Measurements from ENCODE around the gene COBLL1. TPM values are rescaled to one million over a fixed set of nuclear protein-coding genes. Genes with fewer than 3 reads are reported as not detected.
"Not testable (repeated sequence)": the region's sequence is repeated elsewhere in the genome, so short reads cannot be mapped to it uniquely, and the experiment has no call there.

The COBLL1 gene
- total RNA-seq, 1 donor from 2014 or later = 4.4 TPM

DNA sequence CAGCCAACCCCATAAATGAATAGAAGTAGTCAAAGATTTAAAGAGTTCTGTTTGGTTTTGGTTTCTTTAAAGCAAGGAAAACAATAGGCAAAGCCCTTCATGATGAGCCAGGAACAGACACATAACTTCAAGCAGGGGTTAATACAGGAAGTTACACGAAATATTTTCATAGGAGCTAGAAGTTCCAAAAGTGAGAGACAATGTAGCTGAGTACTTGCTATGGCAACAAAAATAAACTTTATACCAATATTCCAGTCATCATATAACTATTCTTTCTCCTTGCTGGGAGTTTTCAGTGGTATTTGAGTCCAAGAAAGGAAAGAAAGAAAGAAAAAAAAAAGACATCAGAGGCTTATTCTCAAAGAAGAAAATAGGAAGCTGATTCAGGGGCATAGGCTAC lies 56.2 kb downstream of the COBLL1 start:
- DNase-seq (ENCODE audit: low read depth, low spot score) = peak; percentile 80

DNA sequence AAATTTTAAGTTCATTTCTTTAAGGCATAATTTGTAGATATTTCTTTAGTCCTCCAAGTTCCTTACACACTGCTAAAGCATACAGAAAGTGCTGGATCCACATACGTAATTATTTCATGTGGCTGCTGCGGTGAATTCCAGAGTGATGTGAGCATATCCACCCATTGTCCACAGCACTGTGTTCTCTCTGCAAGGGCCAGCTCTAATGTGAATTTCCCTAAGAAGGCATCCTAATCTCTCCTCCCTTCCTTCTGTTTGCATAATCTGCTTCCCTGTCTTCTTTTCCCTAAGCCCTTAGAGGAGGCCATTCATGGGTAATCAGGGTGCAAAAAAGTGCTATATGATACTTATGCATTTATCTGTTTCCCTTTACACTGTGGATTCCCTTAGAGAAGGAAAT lies 57.2 kb downstream of the COBLL1 start:
- peak; percentile 97 for DNase-seq (ENCODE audit: low read depth, low spot score)

GRCh38 chr2:164782323-164782722 lies 59.3 kb downstream of the COBLL1 start:
- DNase-seq (ENCODE audit: low read depth, low spot score) = peak; percentile 43

- no peak for DNase-seq (ENCODE audit: low read depth, low spot score)
Observed at GRCh38 chr2:164781394-164781793, 60.2 kb downstream of the COBLL1 start.

DNA sequence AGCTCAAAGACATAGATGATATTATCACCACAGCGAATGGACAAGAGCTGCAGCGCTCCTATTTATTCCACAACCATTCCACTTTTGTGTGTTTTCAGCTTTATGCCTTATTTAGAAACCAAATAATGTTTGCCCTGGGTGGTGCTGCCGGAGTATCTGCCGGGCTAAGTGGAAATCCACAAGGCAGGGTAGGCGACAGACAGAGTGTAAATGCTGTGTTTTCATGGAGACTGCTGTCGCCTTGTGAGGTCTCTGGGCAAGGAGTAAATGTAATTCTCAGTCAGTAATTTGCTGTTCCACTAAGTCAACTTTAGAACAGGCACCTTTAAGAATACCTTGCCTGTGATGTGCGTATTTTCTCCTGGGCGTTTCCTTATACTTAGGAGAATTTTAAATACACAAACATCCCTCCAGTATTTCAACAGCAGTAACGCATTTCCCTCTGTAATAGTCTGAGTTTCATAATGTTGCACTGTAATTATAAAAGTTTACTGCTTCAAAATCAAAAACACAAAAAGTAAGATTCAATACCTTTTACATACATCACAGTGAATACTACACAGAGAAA lies 60.9 kb downstream of the COBLL1 start:
- DNase-seq (ENCODE audit: low read depth, low spot score) = no peak

DNA sequence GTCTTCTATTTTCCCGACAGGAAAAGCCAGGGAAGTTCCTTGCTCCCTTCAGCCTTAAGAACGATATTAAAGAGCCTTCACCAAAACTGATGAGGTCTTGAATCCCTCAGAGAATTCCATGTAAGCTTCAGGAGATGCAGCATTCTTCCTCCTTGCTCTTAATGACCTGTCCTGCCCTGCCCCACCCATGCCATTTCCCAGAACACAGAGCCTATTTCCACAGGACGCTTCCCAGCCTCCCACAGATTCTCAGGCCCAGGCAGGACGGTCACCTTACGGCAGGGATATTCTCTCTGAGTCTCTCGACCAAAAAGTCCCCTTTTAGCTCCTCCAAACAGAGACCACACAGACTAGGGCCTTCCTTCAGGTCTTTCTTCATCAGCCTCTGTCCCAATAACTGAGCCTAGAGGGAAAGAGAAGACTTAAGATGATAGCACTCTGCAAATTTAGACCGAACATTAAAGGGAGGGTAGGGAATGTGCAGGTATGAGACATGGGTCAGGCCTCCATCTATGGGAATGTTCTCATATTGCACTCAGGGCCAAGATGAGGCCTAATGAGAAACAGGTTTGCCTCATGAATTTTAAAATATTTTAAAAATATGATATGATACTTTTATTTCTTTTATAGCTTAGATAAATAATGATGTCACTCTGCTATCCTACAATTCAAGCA lies 62.1 kb downstream of the COBLL1 start:
- DNase-seq (ENCODE audit: low read depth, low spot score) = no peak

DNA sequence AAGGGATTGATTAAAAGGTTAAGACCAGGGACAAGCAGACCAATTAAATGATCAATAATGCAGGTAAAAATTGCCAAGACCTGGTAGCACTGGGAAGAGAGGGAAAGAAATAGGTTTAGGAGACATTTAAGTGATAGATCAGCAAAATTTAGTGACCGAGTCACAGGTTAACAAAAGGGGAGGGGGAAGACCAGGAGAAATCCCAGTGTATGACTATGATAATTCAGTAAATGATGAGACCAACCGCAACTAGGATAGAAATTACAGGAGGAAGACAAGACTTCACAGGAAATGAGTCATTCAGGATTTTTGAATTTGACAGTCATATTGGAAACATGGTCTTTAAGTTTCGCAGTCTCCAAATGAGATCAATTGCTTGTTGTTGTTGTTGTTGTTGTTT lies 62.9 kb downstream of the COBLL1 start:
- DNase-seq (ENCODE audit: low read depth, low spot score) = no peak

DNA sequence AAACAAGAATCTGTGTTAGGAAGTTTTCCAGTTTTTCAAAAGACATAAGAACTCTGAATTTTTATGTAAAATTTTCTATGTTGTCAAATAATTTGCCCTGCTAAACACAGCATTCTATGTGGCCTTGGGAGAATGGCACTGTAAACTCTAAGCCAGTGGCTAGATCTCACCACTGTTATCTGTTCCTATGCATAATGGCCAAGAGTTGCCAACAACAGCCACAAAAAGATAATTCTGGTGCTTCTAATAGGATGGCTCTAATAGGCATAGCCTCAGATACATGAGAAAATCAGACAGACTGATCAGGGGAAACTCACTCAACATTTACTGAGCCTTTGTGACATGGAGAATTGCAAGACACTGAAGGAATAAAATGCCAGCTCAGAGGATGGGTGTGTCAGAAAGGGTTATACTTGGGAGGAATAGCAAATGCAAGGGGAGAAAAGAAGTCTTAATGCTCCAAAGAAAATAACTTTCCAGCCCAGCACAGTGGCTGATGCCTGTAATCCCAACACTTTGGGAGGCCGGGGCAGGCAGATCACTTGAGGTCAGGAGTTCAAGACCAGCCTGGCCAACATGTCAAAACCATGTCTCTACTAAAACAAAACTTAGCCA lies 63.7 kb downstream of the COBLL1 start:
- DNase-seq (ENCODE audit: low read depth, low spot score) = no peak

- no peak for DNase-seq (ENCODE audit: low read depth, low spot score)
Observed at GRCh38 chr2:164773635-164774034, 68.0 kb downstream of the COBLL1 start.

- no peak for DNase-seq (ENCODE audit: low read depth, low spot score)
Observed at GRCh38 chr2:164773091-164773490, 68.5 kb downstream of the COBLL1 start.

GRCh38 chr2:164771897-164772296 lies 69.7 kb downstream of the COBLL1 start:
- DNase-seq (ENCODE audit: low read depth, low spot score) = no peak

GRCh38 chr2:164770421-164770916 lies 71.2 kb downstream of the COBLL1 start:
- peak; percentile 19 for DNase-seq (ENCODE audit: low read depth, low spot score)

- DNase-seq (ENCODE audit: low read depth, low spot score) = no peak
Observed at GRCh38 chr2:164766954-164767320, 74.7 kb downstream of the COBLL1 start.

DNA sequence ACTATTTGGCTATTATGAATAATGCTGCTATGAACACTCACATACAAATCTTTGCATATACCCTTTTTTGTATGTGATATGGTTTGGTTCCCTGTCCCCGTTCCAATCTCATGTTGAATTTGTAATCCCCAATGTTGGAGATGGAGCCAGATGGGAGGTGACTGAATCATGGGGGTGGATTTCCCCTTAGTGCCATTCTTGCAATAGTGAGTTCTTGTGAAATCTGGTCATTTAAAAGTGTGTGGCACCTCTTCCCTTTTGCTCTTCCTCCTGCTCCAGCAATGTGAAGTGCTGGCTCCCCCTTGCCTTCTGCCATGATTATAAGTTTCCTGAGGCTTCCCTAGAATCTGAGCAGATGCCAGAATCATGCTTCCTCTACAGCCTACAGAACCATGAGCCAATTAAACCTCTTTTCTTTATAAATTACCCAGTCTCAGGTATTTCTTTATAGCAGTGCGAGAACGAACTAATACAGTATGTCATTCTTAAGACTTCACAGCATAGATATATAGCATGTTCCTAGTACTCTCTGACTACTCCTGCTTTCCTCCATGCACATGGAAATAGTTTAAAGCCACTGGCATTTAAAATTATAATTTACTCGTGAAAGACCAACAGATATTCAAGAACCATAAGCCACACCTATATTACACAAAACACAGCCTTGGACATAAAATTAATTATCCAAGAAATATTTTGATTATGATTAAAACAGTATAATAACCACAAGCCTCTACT lies 75.2 kb downstream of the COBLL1 start:
- no peak for DNase-seq (ENCODE audit: low read depth, low spot score)

GRCh38 chr2:164764996-164765395 lies 76.6 kb downstream of the COBLL1 start:
- DNase-seq (ENCODE audit: low read depth, low spot score) = no peak

DNA sequence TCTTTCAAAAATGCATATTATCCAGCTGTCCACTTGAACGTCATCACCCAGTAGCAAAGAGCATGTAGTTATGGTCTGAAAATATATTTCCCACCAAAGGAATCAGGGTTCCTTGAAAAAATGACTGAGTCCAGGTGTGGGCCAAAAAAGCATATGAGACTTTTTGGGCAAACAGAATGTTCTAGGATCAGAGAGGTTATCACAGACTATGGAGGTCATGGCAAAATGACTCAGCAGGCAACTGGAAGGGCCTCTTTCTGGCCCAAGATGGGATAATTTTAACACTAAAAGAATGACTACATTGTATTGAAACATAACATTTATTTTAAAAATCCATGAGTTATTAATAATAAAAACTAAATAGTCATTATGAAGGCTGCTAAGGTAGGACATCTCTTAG lies 77.1 kb downstream of the COBLL1 start:
- no peak for DNase-seq (ENCODE audit: low read depth, low spot score)

DNA sequence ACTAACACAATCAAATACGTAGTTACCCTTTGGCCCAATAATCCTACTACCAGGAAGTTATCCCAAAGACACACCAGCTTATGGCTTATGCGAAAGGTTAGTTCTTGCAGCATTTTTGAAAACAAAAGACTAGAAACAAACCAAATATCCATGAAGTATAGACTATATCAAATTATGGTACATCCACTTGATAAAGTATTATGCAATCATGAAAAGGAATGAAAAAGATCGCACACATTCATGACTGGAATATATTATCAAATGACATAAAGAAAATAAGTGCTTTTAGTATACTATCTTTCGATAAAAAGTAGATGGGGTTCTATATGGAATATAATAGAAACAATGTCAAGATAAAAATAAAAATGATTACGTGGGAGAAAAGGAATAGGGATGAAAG lies 78.2 kb downstream of the COBLL1 start:
- no peak for DNase-seq (ENCODE audit: low read depth, low spot score)

DNA sequence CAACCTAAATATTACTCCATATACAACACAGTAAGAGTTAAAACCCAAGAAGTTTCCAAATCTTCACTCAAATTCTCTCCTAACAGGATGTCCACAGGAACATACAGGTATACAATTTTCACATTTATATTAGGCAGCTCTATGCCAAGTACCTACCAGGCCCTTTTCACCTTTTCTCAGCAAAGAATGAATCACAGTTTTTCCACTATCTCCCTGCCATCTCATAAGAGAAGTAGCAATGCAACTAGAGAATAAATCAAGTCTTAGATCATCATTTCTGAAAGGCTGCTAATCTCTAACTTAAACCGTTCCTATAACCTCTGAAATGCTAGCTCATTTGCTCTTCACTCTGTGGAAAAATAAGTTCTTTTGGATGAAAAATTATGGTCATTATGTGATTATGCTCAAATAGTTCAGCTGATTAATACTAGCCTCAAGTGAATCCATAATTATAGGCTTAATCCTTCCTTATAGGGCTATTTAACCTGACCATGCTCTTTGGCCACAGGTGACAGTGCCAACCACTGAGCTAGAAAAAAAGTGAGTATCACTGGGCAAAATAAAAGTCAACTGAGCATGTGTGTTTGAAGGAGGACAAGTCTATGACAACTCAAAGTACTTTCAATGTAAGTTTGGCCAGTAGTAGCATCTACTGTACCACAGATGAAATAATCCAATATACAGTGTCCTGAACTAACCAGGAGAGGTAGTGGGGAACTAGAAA lies 79.7 kb downstream of the COBLL1 start:
- no peak for DNase-seq (ENCODE audit: low read depth, low spot score)

DNA sequence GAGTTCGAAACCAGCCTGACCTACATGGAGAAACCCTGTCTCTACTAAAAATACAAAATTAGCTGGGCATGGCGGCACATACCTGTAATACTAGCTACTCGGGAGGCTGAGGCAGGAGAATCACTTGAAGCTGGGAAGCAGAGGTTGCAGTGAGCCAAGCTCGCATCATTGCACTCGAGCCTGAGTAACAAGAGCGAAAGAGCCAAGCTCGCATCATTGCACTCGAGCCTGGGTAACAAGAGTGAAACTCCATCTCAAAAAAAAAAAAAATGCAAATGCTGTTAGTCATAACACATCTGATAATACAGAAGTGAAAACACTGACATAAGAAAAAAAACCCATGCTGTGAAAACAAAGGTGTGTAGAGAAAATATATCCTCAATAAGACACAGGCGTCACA lies 80.4 kb downstream of the COBLL1 start:
- not testable (repeated sequence) for DNase-seq (ENCODE audit: low read depth, low spot score)

GRCh38 chr2:164760179-164760578 lies 81.4 kb downstream of the COBLL1 start:
- no peak for DNase-seq (ENCODE audit: low read depth, low spot score)

DNA sequence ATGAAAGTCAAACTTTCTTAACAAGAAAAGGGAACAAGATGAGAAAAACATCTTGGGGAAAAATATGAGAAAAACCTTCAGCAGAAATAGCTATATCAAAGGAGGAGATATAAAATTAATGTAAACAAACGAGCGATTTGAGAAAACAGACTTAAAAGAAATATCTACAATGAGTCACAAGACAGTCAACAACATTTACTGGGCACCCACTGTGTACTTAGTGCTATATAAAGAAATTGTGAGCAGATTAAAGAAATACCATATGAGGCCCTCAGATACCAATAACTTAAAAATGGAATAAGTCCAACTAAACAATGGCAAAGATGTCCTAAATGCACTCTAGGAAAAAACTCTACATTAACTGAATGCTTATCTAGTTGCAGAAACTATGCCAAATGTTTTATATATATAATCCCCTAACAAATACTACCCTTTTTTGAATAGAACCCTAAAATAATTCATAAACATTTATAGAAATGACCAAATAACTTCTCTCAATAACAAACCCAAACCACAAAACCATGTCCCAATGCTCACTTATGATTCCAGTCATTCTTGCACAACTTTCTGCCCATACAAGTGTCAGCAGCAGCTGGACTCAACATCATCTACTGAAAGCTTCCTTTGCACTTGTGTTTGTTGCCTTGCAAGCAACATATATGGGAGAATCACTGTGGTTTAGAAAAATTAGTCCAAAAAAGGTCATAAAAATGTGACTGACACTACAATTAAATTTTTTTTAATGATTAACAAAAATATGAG lies 83.5 kb downstream of the COBLL1 start:
- no peak for DNase-seq (ENCODE audit: low read depth, low spot score)
